Globus pallidus (tissue), 1 donor: ENCODE data around the gene CMTM5.
"Not testable (repeated sequence)": the region's sequence is repeated elsewhere in the genome, so short reads cannot be mapped to it uniquely, and the experiment has no call there.

ENCODE experiments used
- DNase-seq: peaks from one replicate; pipeline ENCODE4 v3.0.0-alpha.2; 2015; ENCODE audit warnings: low spot score

The CMTM5 gene

GRCh38 chr14:23379366-23380196, 2.7 kb downstream of the CMTM5 start:
- peak; percentile 50 for DNase-seq

DNA sequence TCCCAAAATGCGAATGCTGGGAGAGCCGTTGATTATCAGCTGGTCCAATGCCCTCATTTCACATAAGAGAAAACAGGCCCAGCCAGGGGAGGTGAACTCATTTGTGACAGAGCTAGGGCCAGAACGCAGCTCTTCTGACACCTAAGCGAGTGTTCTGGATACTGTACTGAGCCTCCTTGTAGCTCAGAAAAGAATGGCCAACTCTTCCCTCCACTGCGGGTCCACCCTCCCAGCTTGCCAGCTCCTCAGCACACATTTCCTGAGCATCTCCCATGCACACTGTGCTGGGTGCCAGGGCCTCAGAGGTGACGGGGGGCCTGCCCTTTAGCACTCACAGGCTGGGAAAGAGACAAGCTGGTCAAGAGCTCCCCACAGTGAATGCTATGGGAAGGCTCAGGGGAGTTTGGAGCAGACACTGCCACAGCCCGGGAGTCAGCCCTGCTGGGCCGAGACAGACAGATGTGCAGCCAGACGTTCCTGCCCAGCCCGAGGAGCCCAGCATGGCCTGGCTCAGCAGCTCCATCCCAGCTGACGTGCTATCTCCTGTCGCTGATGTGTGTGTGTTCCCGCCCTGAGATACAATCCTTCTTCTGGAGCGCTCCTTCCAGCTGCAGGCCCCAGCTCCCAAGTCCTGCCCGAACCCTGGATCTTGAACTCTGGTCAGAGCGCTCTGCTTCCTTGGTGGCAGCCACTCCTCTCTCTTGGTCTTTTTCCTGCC, 3.5 kb downstream of the CMTM5 start:
- DNase-seq, result peak; percentile 24

- DNase-seq, result no peak
Observed at GRCh38 chr14:23380976-23381375, 4.1 kb downstream of the CMTM5 start.

GRCh38 chr14:23381871-23382270, 5.0 kb downstream of the CMTM5 start:
- DNase-seq, result no peak

GRCh38 chr14:23382276-23382675, 5.4 kb downstream of the CMTM5 start:
- no peak for DNase-seq

- no peak for DNase-seq
Observed at GRCh38 chr14:23382731-23383440, 6.0 kb downstream of the CMTM5 start.

DNA sequence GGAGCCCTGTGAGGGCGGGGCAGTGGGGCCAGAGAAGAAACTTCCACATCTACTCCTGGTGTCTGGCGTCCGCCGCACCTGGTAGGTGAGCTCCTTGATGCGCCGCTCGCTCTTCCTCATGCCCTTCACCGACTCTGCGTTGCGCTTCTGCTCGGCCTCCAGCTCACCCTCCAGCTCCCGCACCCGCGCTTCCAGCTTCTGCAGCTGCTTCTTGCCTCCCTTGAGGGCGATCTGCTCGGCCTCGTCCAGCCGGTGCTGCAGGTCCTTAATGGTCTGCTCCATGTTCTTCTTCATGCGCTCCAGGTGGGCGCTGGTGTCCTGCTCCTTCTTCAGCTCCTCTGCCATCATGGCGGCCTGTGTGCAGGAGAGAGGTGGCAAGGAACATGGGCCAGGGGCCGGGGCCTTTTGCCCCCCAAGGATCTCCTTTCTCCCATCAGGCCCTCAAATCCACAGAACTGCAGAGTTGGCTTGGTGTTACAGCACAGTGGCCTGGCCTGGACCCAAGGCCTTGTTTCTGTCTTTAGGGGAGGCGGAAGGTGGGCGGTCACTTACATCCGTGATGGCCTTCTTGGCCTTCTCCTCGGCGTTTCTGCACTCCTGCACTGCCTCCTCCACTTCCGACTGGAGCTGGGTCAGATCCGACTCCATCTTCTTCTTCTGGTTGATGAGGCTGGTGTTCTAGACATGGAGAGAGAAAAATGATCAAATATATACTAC, 7.7 kb downstream of the CMTM5 start:
- no peak for DNase-seq

DNA sequence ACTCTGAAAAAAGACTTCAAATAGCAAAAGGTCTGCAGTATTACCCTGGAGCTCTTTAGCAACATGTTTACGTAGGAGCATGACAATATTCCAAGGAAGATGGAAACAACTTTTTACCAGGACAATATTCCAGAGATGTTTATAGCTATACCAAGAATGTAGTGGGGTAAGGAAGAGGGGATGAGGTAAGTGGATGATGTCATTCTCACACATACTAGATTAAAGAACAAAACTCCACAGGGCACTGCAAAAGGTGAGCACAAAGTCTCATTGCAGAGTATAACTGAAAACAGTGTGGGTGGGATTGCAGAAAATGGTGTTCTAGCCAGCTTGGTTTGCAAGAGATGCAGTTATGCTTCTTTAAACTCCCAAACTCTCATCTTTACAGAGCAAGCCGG, 8.4 kb downstream of the CMTM5 start:
- no peak for DNase-seq

GRCh38 chr14:23385642-23386265, 8.9 kb downstream of the CMTM5 start:
- no peak for DNase-seq

GRCh38 chr14:23386266-23386657, 9.4 kb downstream of the CMTM5 start:
- DNase-seq, result not testable (repeated sequence)

DNA sequence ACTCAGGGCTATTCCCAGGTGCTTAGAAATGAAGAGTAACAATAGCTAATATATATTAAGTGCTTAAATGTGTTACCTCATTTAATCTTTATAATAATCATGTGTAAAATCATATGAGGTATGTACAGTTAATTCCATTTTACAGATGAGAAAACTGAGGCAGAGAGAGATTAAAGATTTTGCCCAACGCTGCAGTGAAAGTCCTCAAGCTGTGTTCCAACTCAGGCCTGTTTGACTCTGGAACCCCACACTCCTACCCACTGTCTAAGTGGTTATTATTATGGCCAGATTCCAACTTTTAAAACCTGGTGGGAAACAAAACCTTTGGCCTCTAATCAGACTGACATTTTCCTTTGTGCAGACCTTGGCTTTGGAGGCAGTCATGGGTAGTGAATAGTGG, 10.2 kb downstream of the CMTM5 start:
- DNase-seq, result no peak

DNA sequence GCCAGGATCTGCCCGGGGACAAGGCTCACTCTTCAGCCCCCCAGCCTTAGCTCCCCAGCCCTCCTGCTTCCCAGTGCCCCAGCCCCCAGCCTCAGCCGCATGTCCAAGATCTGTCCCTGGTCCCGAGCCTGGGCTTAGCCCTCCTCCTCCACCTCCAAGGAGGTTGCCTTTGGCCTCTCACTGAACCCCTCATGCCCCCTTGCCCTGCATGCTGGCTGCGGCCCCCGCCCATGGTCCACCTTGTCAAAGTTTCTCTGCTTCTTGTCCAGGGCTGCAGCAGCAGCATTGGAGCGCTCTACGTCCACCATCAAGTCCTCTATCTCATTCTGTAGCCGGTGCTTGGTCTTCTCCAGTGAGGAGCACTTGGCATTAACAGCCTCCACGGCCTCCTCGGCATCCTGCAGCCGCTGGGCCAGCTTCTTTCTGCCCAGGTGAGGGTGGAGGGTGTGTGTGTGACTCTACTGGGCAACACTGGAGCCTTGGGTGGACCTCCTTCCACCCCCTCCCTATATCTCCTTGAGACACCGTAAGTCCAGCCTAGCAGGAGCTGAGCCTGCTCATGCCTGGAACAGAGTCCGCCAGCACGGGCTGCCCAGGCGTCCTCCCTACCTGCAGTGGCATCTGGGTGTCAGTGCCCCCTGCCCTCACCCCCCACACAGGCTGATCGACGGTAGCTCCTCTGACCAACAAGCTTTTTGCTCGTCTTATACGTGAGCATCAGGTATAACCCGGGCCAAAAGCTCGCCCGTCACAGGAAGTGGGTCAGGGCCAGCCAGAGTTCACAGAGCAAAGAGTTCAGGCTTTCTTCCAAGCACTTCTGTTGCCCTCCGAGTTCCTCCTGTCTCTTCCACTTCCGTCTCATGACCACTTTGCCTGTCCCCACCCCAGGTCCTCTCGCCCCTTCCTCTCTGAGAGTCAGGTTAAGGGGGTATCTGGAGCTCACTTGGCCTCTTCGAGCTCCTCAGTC, 11.4 kb downstream of the CMTM5 start:
- DNase-seq, result no peak

GRCh38 chr14:23388996-23389395, 12.2 kb downstream of the CMTM5 start:
- DNase-seq, result no peak

DNA sequence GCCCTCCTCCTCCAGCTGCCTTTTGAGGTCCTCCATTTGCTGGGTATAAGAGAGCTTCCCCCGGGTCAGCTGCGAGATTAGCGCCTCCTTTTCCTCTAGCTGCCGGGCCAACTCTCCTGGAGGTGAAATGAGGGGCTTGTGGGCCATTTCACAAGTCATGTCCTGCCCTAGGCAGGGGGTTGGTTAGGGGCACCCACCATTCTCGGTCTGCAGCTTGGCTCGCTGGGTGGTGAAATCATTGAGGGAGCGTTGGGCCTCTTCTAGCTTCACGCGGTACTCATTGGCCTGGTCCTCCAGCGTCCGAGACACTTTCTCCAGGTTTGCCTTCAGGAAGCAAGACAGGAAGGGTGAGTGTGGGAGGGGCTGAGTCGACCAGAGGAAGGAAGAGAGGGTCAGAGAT, 12.6 kb downstream of the CMTM5 start:
- DNase-seq, result no peak

GRCh38 chr14:23389871-23390270, 13.0 kb downstream of the CMTM5 start:
- not testable (repeated sequence) for DNase-seq

DNA sequence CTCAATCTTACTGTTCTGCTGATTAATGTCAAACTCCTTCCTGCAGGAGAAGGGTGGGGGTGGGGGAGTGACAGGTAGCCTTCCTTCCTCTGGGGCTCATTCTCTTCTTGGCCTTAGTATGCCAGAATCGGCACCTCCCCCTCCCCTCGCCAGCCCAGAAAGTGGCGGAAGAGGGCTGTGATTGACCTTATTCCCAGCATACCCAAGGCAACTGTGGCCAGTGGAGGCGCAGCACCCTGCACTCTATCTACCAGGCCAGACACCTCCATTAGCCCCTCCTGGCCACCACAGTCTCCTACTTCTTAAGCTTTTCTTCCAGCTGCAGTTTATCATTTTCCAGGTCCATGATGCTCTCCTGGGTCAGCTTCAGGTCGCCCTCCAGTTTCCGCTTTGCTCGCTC, 15.8 kb downstream of the CMTM5 start:
- no peak for DNase-seq

DNA sequence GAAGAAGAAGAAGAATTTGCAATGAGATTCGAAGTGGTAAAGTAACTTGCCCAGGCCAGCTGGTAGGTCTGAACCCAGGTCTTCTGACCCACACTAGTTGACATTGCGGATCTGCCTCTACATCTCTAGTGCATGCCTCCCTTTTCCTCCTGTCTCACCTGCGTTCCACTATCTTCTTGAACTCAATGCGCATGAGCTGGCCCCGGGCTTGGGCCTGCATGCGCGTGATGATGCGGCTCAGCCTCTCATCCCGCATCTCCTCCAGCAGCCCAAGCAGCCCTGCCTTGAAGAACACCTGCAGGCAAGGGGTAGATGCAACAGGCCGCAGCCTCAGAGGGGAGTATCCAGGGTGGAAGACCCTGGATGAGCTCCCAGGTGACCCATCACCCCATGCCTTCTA, 19.3 kb downstream of the CMTM5 start:
- DNase-seq, result no peak

GRCh38 chr14:23396781-23397407, 20.0 kb downstream of the CMTM5 start:
- no peak for DNase-seq

- DNase-seq, result no peak
Observed at GRCh38 chr14:23398348-23398747, 21.5 kb downstream of the CMTM5 start.

DNA sequence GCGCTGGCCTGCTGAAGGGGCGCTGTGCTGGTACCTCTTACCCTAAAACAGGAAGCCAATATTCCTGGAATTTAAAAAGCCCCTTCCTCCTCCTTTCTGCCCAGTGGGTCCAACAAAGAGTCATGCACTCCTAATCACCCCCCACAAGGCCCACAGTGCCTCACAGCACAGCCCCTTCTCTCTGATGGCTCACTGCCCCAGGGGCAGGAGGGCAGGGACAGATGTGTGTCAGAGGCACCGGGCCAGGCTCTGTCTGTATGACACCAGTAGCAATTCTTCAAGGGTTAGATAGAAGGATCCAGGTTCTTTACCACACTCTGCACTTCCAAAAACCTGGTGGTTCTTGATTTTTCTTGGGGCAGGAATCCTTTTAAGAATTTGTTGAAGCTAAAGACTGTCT, 22.3 kb downstream of the CMTM5 start:
- no peak for DNase-seq
